ENCODE results near the gene CBL. TPM values are rescaled to one million over a fixed set of nuclear protein-coding genes. Genes with fewer than 3 reads are reported as not detected.

The CBL gene
- polyA plus RNA-seq, 3 donors = 7.6 to 24.0 (median 23.1) TPM

GRCh38 chr11:119236490-119236889 is 30.4 kb downstream of the CBL start:
- H3K4me2 ChIP-seq (replicated peaks; ENCODE audit: extremely low read depth, low read length, poor library complexity, severe bottlenecking) = no peak overlapping the region
- no peak overlapping the region for H3K9ac ChIP-seq (ENCODE audit: insufficient read depth, low read length, poor library complexity, severe bottlenecking)
- no peak overlapping the region for H3K4me3 Mint-ChIP-seq
- no peak overlapping the region for H3K4me3 ChIP-seq (replicated peaks in 1 of 3; ENCODE audit: low read depth in 2 of 3, low read length in 3 of 3)
- H3K36me3 Mint-ChIP-seq = peaks cover 58 to 70% of the 10 kb centered on the region in 2 donors
- H3K27ac ChIP-seq (ENCODE audit: low read depth in 1 of 2, low read length in 2 of 2) = peak overlapping the region in 1 of 2 donors; percentile 58
- TF ChIP-seq CTCF (IDR thresholded peaks at IDR 0.05) = no peak
- no peaks in the 10 kb centered on the region for H3K27me3 Mint-ChIP-seq (ENCODE audit: low read depth in 3 of 3)
- no peak for DNase-seq
- H3K79me2 ChIP-seq (ENCODE audit: insufficient read depth, low read length) = peaks cover 100% of the 10 kb centered on the region
- H3K27ac Mint-ChIP-seq = peak overlapping the region in 1 of 7 donors; percentile 34
- peaks cover 24% of the 10 kb centered on the region for H3K4me1 Mint-ChIP-seq
- H3K9me3 ChIP-seq (replicated peaks in 1 of 2; ENCODE audit: control insufficient read depth in 1 of 2, insufficient read depth in 1 of 2, low read length in 2 of 2) = no peaks in the 10 kb centered on the region
- H3K27me3 ChIP-seq (ENCODE audit: control insufficient read depth in 2 of 2, insufficient read depth in 2 of 2, low read length in 2 of 2) = no peaks in the 10 kb centered on the region
- peaks cover 39 to 77% of the 10 kb centered on the region in 2 donors for H3K36me3 ChIP-seq (replicated peaks in 1 of 2; ENCODE audit: control insufficient read depth in 1 of 2, insufficient read depth in 2 of 2, low read length in 2 of 2)
- no peaks in the 10 kb centered on the region for H3K9me3 Mint-ChIP-seq
- no peak overlapping the region for H2AFZ ChIP-seq (ENCODE audit: insufficient read depth, low read depth, low read length, poor library complexity, severe bottlenecking)
- intact Hi-C loops (cut with micrococcal nuclease) = no loop called here
- H3K4me1 ChIP-seq (ENCODE audit: control insufficient read depth in 1 of 2, insufficient read depth in 2 of 2, low read length in 2 of 2) = peaks cover 13 to 16% of the 10 kb centered on the region in 2 donors
- H4K20me1 ChIP-seq (ENCODE audit: insufficient read depth, low read length) = peaks cover 100% of the 10 kb centered on the region

DNA sequence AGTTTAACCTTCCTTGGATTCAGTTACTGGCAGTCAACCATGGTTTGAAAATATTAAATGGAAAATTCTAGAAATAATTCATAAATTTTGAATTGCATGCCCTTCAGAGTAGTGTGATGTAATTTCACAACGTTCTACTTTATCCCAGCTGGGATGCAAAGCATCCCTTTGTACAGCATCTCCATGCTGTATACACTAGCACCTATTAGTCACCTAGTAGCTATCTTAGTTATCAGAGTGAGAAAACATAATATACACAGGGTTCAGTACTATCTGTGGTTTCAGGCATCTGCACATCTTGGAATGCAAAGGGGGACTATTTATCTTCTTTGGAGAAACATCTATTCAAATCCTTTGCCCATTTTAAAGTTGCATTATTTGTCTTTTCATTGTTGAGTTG is 30.8 kb downstream of the CBL start:
- Histone ChIP-seq H3K36me3 (replicated peaks in 1 of 2; ENCODE audit: control insufficient read depth in 1 of 2, insufficient read depth in 2 of 2, low read length in 2 of 2) (peaks cover 43 to 81% of the 10 kb centered on the region in 2 donors), H3K4me3 (replicated peaks in 1 of 3; ENCODE audit: low read depth in 2 of 3, low read length in 3 of 3) (no peak overlapping the region), H2AFZ (ENCODE audit: insufficient read depth, low read depth, low read length, poor library complexity, severe bottlenecking) (no peak overlapping the region), H3K4me1 (ENCODE audit: control insufficient read depth in 1 of 2, insufficient read depth in 2 of 2, low read length in 2 of 2) (peaks cover 13 to 16% of the 10 kb centered on the region in 2 donors), H4K20me1 (ENCODE audit: insufficient read depth, low read length) (peaks cover 100% of the 10 kb centered on the region), H3K27me3 (ENCODE audit: control insufficient read depth in 2 of 2, insufficient read depth in 2 of 2, low read length in 2 of 2) (no peaks in the 10 kb centered on the region), H3K9me3 (replicated peaks in 1 of 2; ENCODE audit: control insufficient read depth in 1 of 2, insufficient read depth in 1 of 2, low read length in 2 of 2) (no peaks in the 10 kb centered on the region), H3K27ac (ENCODE audit: low read depth in 1 of 2, low read length in 2 of 2) (peak overlapping the region in 1 of 2 donors; percentile 58), H3K9ac (ENCODE audit: insufficient read depth, low read length, poor library complexity, severe bottlenecking) (no peak overlapping the region), H3K79me2 (ENCODE audit: insufficient read depth, low read length) (peaks cover 100% of the 10 kb centered on the region), H3K4me2 (replicated peaks; ENCODE audit: extremely low read depth, low read length, poor library complexity, severe bottlenecking) (no peak overlapping the region)
- Mint-ChIP-seq H3K4me3 (no peak overlapping the region), H3K9me3 (no peaks in the 10 kb centered on the region), H3K4me1 (peaks cover 24% of the 10 kb centered on the region), H3K27ac (peak overlapping the region in 1 of 7 donors; percentile 15), H3K36me3 (peaks cover 62 to 74% of the 10 kb centered on the region in 2 donors), H3K27me3 (ENCODE audit: low read depth in 3 of 3) (no peaks in the 10 kb centered on the region)
- no CpG with 5 or more reads among the region's 1 CpG for WGBS (ENCODE audit: insufficient coverage)
- intact Hi-C loops (cut with micrococcal nuclease) = no loop called here
- DNase-seq = no peak
- TF ChIP-seq CTCF (IDR thresholded peaks at IDR 0.05) = no peak

Data from CD14-positive monocyte (primary cell).